NCI-H1092 (cell line): ENCODE measurements around the gene MTUS2.

Experiments used
- DNase-seq: peaks from one replicate; lab custom pipeline; 2025; lab: John Stamatoyannopoulos, UW

The MTUS2 gene

GRCh38 chr13:29452773-29453616 is 632.9 kb downstream of the MTUS2 start:
- DNase-seq, result no peak

DNA sequence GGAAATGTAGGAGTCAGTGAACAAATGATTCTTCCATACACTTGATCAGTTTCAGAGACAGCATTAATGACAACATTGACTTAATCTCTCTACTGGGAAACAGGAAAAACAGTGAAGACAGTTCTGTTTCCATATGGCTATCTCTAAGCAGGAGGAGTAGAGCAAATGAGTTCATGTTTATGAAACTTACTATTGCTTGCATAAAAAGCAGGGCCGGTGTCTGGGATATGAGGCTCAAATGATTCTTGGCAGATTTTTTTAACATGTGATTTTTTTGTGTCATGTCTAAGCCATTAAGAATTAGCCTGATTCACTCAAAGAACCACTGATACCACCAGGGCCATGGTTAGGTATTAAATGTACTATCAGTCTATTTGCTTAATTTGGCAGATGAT is 633.5 kb downstream of the MTUS2 start:
- no peak for DNase-seq

GRCh38 chr13:29454931-29455481 is 634.9 kb downstream of the MTUS2 start:
- no peak for DNase-seq

DNA sequence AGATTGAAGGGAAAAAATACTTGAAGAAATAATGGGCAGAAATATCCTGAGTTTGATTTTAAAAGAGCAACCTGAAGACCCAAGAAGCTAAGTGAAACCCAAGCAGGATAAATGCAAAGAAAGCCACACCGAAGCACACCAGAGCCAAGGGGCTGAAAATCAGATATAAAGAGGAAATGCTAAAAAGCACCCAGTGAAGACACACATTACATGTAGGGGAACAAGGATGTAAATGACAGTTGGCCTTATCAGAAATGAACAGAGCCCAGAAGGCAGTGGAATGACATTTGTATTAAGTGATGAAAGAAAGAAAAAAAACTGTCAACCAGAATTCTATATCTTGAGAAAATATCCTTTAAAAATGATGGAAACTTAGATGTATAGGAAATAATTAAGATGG is 636.3 kb downstream of the MTUS2 start:
- DNase-seq, result no peak

- DNase-seq, result no peak
Observed at GRCh38 chr13:29457299-29457698, 637.2 kb downstream of the MTUS2 start.

- no peak for DNase-seq
Observed at GRCh38 chr13:29458419-29458818, 638.3 kb downstream of the MTUS2 start.

DNA sequence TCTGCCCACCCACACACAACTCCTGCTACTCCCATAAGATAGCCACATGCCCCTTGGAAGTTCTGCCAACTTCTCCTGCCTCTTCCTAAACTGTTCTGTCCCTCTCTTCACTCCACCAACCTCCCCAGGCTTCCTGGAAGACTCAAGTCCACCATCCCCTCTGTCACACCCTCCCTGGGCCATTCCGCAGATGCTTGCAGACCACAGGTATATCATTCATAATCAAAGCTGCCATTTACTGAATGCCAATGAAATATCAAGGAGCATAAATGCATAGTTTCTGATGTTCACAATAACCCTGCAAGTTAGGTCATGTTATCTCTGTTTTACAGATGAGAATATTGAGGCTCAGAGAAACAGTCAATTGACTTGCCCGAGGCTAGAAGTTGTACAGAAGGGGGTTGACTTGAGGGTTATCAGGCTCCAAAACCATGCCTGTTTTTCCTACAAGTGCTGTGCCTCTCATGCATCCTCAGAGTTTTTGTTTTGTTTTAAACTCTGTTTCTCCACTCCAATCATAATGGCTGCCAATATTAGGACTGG is 639.7 kb downstream of the MTUS2 start:
- DNase-seq, result no peak

GRCh38 chr13:29464105-29464679 is 644.1 kb downstream of the MTUS2 start:
- no peak for DNase-seq

GRCh38 chr13:29465741-29466293 is 645.7 kb downstream of the MTUS2 start:
- no peak for DNase-seq

DNA sequence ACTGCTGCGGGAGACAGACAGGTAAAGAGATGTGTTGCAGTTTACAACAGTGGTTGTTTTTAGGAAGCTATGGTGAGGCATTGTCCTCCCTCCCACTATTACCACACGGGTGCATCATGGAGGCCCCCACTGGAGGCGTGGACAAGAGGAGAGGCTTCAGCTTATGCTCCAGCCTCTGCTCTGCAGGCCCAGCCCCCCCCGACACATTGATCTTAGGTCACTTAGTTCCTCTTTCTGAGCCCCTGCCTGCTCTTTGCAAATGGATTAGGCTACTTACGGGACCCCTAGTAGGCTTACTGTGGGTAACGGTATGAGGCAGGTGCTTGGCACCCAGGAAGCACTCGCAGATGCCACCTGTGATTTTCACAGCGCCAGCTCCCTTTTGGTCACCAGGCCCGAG is 651.4 kb downstream of the MTUS2 start:
- DNase-seq, result no peak

DNA sequence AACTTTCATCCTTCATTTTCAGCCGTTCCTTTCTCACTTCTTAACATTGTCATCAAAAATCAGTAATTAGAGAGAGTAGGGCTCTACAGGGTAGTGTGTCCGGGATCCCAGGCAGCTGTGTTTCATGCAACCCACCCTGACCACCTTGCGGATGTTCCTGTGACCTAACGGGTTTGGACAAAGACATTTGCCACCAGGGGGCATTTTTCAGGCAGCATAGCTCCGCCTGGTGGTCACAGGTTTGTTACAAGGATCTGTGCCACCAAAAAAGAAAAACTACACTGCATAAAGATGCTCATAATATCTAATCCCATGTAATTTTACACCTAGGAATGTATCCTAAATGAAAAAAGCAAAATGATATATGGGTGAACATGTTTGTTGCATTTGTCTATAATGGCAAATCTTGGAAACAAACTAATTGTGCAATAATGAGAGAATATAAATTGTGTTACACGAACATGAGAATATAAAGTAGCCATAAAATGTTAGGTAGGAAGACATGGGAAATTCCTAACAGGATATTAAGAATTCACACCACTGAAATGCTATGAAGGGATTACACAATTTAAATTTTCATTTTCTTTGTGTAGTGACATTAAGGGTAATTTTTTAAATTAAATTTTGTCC is 652.3 kb downstream of the MTUS2 start:
- DNase-seq, result no peak

GRCh38 chr13:29473166-29473565 is 653.0 kb downstream of the MTUS2 start:
- no peak for DNase-seq

- no peak for DNase-seq
Observed at GRCh38 chr13:29474991-29475390, 654.9 kb downstream of the MTUS2 start.

DNA sequence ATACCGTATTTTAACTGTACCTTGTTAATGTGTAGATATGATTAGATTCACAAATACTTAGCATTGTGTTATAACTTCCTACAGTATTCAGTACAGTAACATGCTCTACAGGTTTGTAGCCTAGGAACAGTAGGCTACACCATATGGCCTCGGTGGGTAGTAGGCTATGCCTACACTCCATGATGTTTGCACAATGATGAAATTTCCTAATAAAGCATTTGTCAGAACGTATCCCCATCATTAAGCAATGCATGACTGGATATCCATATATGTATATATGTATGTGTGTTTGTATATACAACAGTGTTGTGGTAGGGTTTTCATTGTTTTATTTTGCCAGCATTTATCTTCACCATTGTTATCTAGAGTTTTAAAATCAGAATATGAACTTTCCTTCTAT is 655.9 kb downstream of the MTUS2 start:
- no peak for DNase-seq

DNA sequence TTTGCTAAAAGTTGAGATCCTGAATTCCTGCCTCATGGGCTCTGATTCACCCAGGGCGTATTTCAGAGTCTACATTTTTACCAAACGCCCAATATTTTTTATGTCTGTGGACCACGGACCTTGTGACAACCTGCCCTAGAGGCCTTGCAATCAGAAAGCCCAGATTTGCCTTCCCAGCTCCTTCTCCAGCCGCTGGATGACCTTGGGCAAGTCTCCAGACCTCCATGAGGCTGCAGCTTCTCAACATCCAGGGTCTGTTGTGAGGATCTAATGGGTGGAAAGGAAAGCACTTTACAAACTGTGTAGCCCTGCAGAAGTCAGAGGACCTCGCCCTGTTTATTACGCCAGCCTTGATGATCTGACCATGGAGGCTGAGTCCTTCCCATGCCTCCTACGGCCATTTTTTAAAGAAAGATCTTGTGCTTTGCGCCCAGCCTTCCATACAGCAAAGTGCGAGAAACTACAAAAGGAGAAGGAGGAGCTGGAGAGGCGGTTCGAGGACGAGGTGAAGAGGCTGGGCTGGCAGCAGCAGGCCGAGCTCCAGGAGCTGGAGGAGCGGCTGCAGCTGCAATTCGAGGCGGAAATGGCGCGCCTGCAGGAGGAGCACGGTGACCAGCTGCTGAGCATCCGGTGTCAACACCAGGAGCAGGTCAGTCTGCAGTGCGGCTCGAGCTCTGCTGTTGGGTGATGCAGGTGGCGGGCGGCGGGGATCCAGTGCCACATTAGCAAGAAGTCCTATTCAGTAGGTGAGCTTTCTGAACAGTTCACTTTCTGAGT is 659.8 kb downstream of the MTUS2 start:
- no peak for DNase-seq

DNA sequence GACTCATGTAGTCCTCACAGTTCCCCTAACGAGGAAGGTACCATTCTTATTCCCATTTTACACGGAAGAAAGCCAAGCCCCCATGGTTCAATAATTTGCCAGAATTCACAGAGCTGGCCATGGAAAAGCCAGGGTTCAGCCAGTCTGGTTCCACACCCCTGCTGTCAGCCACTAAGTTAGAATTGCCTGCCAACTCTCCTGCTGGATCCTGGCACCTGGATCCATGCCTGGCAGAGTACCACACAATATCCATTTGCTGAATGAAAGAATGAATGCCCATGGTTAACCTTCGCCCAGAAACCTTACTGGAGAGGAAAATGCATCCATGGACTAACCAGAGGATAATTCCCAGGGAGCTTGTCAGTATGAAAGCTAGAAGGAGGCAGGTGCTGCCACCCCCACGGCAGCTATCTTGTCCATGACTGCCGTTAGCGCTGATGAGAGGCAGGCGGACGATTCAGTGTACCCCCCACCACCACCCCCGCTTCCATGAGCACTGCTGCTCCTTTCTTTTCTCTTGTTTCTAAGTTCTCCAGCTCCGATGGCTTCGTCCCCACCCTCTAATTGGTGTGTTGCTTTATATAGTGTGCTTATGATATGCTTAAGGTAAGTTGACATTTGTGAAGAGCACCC is 660.9 kb downstream of the MTUS2 start:
- DNase-seq, result no peak

GRCh38 chr13:29481603-29482002 is 661.5 kb downstream of the MTUS2 start:
- no peak for DNase-seq

GRCh38 chr13:29482504-29482903 is 662.4 kb downstream of the MTUS2 start:
- no peak for DNase-seq

GRCh38 chr13:29483211-29483610 is 663.1 kb downstream of the MTUS2 start:
- no peak for DNase-seq

- no peak for DNase-seq
Observed at GRCh38 chr13:29483623-29484022, 663.5 kb downstream of the MTUS2 start.

DNA sequence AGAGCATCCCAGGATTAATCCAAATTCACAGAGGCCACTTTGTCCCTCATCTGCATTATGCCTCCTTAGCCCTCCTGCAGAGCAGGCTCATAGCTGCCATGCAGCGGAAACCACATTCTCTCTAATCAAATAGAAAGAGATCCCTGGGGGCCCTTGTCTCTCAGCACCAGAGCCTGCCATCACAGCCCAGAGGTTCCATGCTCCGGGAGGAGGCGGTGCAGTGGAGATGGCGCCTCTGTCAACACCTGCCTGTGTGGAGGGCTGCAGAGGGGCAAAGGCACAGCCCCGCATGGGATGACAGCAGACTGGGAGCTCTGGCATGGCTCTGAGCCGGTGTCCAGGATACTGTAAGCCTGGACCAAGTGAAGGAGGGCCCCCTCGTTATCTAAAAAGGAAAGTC is 664.1 kb downstream of the MTUS2 start:
- no peak for DNase-seq
